ENCODE data around the gene SLC35A4. TPM values are rescaled to one million over a fixed set of nuclear protein-coding genes. Genes with fewer than 3 reads are reported as not detected.
"Not testable (repeated sequence)": the region's sequence is repeated elsewhere in the genome, so short reads cannot be mapped to it uniquely, and the experiment has no call there.

The SLC35A4 gene
- total RNA-seq, 1 donor from 2014 or later = 73.8 TPM

DNA sequence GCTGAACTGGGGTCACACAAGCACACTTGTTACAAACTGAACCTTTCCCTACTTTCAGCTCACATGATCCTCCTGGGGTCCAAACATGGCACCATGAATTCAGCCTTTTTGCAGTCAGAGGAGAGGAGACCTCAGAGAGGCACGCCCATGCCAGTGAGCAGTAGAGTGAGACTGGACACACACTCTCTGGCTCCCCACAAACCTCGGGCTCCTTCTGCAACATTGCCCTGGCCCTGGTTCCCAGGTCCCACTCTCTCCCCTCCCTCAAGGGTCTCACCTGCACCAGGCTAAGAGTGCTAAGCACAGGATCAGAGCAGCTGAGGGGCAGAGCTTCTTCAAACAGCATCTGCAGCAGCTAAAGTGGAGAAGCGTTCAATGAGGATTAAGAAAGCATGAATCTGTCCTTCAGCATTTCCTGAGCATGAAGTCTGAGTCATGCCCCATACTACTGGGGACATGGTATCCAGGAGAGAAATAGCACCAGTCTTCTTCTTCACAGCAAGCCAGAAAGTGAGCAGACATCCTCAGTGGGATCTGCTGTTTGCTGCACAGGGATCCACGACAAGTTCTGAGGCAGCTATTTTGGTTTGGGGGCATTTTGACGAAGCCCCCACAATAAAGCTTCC lies 27.2 kb downstream of the SLC35A4 start:
- DNase-seq (ENCODE audit: low spot score) = no peak

DNA sequence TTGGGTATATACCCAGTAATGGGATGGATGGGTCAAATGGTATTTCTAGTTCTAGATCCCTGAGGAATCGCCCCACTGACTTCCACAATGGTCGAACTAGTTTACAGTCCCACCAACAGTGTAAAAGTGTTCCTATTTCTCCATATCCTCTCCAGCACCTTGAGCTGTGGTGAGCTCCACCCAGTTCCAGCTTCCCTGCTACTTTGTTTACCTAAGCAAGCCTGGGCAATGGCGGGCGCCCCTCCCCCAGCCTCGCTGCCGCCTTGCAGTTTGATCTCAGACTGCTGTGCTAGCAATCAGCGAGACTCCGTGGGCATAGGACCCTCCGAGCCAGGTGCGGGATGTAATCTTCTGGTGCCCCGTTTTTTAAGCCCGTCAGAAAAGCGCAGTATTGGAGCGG lies 28.4 kb downstream of the SLC35A4 start:
- not testable (repeated sequence) for DNase-seq (ENCODE audit: low spot score)

DNA sequence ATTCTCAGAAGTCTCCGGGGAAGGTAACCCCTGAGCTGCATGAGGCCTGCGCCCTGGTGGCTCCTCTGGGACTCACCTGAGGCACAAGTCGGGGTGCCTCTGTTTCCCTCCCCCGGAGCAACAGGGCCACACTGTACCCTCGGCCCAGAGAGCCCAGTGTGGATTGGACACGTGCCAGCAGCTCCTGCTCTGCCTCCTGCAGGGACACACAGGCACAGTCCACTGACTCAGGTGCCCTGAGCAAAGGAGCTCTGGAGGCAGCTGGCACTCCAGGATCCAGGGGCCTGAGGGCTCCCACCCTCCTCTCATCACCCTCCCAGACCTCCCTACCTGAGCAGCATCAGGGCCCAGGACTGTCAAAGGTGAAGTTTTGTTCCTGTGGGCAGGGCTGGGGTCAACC lies 29.5 kb downstream of the SLC35A4 start:
- no peak for DNase-seq (ENCODE audit: low spot score)

DNA sequence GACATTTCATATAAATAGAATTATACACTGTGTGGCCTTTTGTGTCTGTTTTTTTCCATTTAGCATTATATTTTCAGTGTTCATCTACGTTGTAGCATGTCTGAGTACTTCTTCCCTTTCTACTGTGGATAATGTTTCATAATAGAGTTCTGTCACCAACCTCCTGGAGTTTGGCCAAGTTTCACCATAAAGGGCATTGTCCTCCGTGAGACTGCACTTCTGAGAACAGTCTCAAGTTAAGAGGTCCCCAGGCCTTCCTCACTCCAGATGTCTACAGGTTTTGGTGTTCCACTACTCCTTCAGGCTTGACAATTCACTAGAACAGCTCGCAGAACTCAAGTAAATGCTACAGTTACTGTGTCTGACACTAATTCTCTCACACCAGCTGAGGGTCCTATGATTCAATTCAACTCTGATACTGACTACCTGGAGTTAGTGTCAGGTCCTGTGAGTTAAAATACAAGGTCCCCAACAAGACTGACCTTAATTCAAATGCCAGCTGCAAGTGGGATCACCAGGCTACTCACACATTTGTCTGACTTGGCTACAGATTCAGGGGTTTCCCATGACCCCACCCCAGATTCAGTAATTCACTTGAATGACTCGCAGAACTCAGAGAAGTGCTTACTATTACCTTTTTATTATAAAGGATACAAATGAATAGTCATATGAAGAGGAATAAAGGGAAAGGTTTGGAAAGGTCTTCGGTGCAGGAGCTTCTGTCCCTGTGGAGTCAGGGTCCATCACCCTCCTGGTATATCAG lies 31.1 kb downstream of the SLC35A4 start:
- peak; percentile 78 for DNase-seq (ENCODE audit: low spot score)

DNA sequence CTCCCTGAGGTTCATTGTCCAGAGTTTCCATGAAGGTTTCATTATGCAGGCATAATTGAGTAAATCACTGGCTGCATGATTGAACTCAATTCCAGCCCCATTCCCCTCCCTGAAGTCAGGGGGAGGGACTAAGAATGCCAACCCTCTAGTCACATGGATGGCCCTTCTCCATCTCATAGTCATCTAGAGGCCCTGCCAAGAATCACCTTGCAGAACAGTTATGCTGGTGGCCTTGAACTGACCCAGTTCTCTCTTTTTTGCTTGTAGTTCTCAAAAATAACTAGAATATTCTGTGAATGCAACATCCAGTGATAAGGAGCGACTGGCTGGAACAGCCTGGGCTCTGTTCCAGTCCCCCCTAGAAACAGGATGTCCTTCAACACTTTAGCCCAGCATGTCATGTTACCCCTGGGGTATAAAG lies 31.7 kb downstream of the SLC35A4 start:
- DNase-seq (ENCODE audit: low spot score) = peak; percentile 39

DNA sequence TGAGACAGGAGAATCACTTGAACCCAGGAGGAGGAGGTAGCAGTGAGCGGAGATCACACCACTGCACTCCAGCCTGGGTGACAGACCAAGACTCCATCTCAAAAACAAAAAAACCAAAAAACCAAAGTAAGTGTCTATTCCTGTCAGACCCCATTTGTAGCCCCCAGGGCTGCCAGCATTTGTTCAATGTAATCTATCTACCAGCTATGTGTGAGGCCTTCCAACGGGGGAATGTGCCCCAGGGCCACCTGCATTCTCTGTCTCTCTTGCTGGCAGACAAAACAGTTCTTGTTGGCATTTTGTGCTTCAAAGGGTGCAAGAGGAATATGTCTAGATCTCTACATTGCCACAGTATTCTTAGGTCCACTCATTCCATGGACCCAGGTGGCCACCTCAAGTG lies 34.2 kb downstream of the SLC35A4 start:
- no peak for DNase-seq (ENCODE audit: low spot score)

DNA sequence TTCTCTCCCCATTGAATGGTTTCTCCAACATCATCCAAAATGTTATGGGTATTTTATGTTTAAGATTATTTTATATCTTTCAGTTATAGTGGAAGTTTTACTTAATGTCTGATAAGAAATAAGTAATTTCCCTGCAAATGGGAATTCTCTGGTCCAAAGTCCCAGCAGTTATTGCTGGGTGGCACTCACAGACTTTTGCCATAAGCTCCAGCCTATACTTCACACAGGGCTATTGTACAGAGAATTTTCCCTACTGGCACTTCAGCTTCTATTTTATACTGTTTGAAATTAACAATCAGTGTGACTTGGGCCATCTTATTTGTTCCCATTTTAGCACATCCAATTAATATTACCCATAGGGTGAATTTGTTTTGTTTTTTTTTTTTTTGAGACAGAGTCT lies 35.5 kb downstream of the SLC35A4 start:
- DNase-seq (ENCODE audit: low spot score) = no peak

DNA sequence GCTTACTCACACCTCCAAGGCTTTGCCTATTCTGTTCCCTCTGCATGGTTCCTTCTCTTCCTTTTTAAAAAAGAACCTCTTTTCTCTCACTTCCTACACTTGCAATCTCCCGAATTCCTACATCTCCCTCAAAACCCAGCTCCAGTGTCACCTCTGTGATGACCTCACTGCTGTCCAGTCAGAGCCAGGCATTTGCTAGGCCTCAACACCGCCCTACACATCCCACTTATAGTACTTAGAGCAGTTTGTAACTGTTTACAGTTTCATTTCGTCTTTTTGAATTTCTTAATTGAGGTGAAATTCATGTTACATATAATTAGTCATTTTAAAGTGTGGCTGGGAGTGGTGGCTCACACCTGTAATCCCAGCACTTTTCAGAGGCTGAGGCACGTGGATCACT lies 37.5 kb downstream of the SLC35A4 start:
- DNase-seq (ENCODE audit: low spot score) = no peak

DNA sequence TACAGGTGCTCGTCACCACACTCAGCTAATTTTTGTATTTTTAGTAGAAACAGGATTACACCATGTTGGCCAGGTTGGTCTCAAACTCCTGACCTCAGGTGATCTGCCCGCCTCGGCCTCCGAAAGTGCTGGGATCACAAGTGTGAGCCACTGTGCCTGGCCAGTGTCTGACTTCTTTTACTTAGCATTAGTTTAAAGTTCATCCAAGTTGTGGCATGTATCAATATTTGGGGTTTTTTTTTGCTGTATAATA lies 38.7 kb downstream of the SLC35A4 start:
- not testable (repeated sequence) for DNase-seq (ENCODE audit: low spot score)

DNA sequence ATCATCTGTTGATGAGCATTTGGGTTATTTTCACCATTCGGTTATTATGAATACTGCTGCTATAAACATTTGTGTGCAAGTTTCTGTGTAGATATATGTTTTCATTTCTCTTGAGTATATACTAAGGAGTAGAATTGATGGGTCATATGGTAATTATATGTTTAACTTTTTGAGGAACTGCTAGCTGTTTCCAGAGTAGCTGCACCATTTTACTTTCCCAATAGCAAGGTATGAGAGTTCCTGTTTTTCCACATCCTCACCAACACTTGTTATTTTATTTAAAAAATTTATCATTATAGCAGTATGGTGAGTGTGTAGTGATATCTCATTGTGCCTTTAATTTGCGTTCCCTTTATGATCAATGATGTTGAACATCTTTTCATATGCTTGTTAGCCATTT lies 39.1 kb downstream of the SLC35A4 start:
- no peak for DNase-seq (ENCODE audit: low spot score)

DNA sequence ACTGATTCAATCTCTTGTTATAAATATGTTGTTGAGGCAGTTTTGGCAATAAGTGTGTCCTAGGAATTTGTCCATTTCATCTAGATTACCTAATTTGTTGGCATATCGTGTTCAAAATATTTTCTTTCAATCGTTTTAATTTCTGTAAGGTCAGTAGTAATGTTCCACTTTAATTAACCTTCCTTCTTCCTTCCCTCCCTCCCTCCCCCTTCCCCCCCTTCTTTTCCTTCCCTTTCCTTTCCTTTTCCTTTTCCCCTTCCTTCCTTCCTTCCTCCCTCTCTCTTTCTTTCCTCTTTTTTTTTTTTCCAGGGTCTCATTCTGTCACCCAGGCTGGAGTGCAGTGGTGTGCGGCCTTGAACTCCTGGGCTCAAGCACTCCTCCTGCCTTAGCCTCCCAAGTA lies 41.3 kb downstream of the SLC35A4 start:
- DNase-seq (ENCODE audit: low spot score) = no peak

DNA sequence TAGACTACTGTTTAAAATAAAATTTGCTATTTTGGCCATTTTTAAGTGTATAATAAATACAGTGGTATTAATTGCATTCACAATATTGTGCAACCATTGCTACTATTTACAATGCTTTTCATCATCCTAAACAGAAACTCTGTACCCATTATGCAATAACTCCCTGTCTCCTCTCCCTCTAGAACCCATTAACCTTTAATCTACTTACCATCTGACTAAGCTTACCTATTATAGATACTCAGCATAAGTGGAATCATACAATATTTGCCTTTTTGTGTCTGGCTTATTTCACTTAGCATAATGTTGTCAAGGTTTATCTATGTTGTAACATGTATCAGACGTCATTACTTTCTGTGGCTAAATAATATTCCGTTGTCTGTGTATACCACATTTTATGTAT lies 42.4 kb downstream of the SLC35A4 start:
- no peak for DNase-seq (ENCODE audit: low spot score)

DNA sequence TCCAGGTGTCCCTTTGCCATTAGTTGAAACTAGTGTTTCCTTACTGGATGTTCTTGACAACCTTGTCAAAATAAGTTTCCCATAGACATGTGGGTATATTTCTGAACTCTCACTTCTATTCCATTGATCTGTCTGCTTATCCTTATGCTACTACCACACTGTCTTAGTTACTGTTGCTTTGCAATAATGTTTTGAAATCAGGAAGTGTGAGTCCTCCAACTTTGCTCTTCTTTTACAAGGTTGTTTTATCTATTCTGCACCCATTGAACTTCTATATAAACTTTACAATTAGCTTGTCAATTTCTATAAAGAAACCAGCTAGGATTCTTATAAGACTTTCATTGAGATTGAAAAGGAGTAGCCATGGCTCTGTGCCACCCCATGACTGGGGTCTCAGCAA lies 44.1 kb downstream of the SLC35A4 start:
- no peak for DNase-seq (ENCODE audit: low spot score)

DNA sequence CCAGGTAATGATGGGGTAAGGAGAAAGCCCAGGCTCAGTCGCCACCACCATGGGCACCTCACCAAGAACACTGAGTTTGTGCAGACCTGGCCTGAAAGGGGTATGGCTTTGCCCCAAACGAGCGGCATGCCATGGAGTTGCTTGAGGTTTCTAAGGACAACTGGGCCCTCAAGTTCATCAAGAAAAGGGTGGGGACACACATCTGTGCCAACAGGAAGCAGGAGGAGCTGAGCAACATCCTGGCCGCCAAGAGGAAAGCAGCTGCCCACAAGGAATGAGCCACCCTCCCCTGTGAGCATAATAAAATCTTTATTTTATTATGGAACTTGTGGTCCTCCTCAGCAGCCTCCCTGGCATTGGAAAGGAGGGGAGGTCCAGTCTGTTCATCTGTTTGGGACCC lies 44.5 kb downstream of the SLC35A4 start:
- peak; percentile 34 for DNase-seq (ENCODE audit: low spot score)

DNA sequence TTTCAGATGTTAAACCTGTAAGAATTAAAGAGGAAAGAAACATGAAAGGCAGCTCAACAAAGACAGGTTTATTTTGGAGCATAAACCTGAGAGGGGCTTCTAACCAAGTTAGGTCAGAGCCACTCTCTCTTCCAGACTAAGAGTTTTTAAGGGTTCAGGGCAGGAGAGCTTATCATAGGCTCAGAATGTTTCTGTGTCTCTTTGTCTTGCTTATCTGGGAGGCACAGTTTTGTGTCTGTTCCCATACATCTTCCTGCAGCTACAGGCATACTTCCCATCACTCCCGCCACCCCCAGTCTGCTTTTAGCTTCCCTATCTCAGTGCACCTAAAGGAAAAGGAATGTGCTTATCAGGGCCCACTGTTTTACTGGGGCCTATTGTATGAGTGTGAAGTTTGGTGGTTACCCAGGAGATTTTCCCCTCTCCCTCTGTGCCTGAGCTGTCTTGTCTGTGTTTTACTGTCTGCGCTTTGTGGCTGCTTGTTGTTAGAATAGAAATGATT lies 46.4 kb downstream of the SLC35A4 start:
- no peak for DNase-seq (ENCODE audit: low spot score)

Other genes starting within 250 kb of the SLC35A4 start
- 21.2 TPM for gene HBEGF, start 218.2 kb upstream of the SLC35A4 start, total RNA-seq
- gene SLC4A9, start 204.6 kb upstream of the SLC35A4 start, total RNA-seq = 0.86 TPM
- 116 TPM for gene ANKHD1, start 163.0 kb upstream of the SLC35A4 start, total RNA-seq
- 14.4 TPM for gene EIF4EBP3, start 17.2 kb upstream of the SLC35A4 start, total RNA-seq
- 27.2 TPM for gene SRA1, start 7.4 kb upstream of the SLC35A4 start, total RNA-seq
- gene APBB3, start 230 bp upstream of the SLC35A4 start, total RNA-seq = 46.4 TPM
- gene CD14, start 68.3 kb downstream of the SLC35A4 start, total RNA-seq = 104 TPM
- gene TMCO6, start 74.6 kb downstream of the SLC35A4 start, total RNA-seq = 20.6 TPM
- 73.0 TPM for gene NDUFA2, start 82.8 kb downstream of the SLC35A4 start, total RNA-seq
- gene IK, start 83.0 kb downstream of the SLC35A4 start, total RNA-seq = 72.1 TPM
- gene WDR55, start 100.1 kb downstream of the SLC35A4 start, total RNA-seq = 22.1 TPM
- 2.5 TPM for gene DND1, start 108.7 kb downstream of the SLC35A4 start, total RNA-seq
- 45.5 TPM for gene HARS1, start 126.5 kb downstream of the SLC35A4 start, total RNA-seq
- 30.5 TPM for gene HARS2, start 126.6 kb downstream of the SLC35A4 start, total RNA-seq
- gene ZMAT2, start 135.6 kb downstream of the SLC35A4 start, total RNA-seq = 50.9 TPM
- gene PCDHA1, start 221.3 kb downstream of the SLC35A4 start, total RNA-seq = 0.06 TPM
- gene PCDHA2, start 230.0 kb downstream of the SLC35A4 start, total RNA-seq = 0.20 TPM
- 1.9 TPM for gene PCDHA3, start 236.2 kb downstream of the SLC35A4 start, total RNA-seq
- 8.0 TPM for gene PCDHA4, start 242.2 kb downstream of the SLC35A4 start, total RNA-seq